Omental fat pad (tissue), 4 donors: ENCODE measurements around the gene SLC24A3. TPM values are rescaled to one million over a fixed set of nuclear protein-coding genes. Genes with fewer than 3 reads are reported as not detected.

Experiments
- ATAC-seq: fragments of 150-250 bp; one replicate; pipeline ENCODE4 v1.9.1; 2016; ENCODE audit warnings: mild to moderate bottlenecking, moderate library complexity; ENCODE audit not compliant: low FRiP score
- DNase-seq: peaks from one replicate; pipeline ENCODE4 v3.0.0-alpha.2; 2019; ENCODE audit warnings: low spot score
- total RNA-seq, 4 donors: library from RNA; depleted of rRNA; stranded (reverse); fragments of >200 nt; gene quantifications; one replicate each; pipeline ENCODE4 v1.1.0, GENCODE V29; 2016
- TF ChIP-seq, protein P1 (sequence below), 3 donors: fragments of 450-650 bp; IDR thresholded peaks; one replicate each; pipeline ENCODE4 v1.5.1; 2016 to 2017; ENCODE audit warnings: antibody characterized with exemption in 3 of 3, mild to moderate bottlenecking in 3 of 3, moderate library complexity in 2 of 3

Gene SLC24A3
- total RNA-seq, 4 donors from 2014 or later: 6.3 to 14.0 (median 9.2) TPM

DNA sequence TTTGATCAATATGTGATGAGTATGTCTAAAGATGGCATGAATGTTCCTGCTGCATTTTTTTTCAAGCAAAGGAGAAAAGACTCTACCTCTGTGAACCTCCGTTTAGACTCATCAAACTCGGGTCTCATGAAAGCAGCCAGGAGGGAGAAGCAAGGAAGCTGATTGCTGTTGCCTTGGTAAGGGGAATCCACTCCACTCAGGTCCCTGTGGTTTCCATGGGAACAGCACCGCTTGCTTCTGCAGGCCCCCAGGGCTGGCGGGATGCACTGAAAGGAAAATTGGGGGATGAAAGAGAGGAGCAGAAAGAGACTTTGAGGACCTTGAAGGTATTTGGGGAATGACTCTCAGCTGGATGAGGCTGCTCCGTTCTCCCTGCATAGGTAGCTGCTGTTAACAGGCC lies 296.0 kb downstream of the SLC24A3 start:
- ATAC-seq (no peak), DNase-seq (no peak)
- TF ChIP-seq, protein P1, sequence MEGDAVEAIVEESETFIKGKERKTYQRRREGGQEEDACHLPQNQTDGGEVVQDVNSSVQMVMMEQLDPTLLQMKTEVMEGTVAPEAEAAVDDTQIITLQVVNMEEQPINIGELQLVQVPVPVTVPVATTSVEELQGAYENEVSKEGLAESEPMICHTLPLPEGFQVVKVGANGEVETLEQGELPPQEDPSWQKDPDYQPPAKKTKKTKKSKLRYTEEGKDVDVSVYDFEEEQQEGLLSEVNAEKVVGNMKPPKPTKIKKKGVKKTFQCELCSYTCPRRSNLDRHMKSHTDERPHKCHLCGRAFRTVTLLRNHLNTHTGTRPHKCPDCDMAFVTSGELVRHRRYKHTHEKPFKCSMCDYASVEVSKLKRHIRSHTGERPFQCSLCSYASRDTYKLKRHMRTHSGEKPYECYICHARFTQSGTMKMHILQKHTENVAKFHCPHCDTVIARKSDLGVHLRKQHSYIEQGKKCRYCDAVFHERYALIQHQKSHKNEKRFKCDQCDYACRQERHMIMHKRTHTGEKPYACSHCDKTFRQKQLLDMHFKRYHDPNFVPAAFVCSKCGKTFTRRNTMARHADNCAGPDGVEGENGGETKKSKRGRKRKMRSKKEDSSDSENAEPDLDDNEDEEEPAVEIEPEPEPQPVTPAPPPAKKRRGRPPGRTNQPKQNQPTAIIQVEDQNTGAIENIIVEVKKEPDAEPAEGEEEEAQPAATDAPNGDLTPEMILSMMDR (IDR thresholded peaks at IDR 0.05): no peak

DNA sequence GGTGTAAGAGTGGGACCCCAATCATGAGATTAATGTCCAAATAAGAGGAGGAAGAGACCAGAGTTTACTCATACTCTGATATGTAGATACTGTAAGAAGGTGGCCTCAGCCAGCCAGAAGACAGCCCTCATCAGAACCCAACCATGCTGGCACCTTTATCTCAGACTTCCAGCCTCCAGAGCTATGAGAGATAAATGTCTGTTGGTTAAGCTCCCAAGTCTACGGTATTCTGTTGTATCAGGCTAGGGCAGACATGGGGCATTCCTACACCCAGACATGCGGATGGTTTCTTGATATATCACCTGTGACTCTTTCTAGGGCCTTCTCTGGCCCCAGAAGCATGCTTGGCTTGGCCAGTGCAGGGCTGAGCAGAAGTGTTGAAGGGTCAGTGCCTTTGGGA lies 298.2 kb downstream of the SLC24A3 start:
- TF ChIP-seq, protein P1 (IDR thresholded peaks at IDR 0.05): no peak
- no peak for DNase-seq
- no peak for ATAC-seq

DNA sequence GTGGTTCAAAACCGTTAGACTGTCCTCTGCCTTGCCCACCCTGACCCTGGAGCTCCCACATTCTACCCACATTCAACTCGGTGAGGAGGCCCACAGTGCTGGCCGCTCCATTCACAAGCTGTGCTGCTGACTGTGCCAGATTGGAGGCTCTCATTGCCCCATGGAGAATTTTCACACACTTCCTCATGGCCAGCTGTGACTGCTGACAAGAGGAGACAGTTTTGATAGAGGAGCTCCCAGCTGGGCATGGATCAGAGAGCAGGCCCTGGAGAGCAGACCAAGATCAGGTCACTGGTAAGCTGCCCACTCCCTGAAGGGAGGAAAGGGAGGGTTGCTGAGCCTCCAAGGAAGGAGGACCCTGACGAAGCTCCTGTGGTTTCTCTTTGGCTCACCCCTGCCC lies 299.5 kb downstream of the SLC24A3 start:
- no peak for DNase-seq
- ATAC-seq: no peak
- TF ChIP-seq, protein P1 (IDR thresholded peaks at IDR 0.05): no peak

DNA sequence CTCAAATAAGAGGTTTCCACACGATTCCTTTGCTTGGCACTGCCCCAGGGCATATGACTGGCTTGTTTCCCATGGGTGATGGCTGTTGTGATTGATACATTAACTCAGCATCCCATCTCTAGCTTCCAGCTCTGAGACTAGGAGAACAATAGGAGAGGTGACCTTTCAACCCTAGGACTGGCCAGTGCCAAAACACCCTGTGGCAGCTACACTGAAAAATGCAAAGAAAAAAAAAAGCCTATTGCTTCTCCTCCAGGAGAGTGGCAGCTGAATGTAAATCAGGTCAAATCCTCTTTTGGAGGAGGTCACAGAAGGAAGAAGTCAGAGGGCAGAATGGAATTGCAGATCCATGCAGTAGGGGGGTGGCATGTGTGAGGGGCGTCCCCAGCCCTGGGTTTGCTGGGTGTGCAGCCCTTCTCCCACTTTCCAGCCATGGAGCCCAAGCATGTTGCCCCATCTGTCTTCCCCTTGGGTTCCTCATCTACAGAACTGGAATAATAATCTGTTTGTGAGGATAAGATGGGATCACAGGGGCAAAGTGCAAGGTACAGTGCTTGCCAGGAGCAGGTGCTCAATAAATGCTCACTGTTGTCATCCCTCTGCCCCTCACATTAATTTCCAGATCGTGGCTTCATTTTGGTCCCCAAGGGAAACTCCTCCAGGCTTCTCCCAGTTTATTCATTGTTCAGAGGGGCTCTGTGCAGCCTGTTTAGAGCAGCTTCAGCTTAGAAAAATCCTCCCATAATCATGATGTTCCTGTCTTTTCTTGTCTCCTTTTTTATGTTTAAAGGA lies 300.6 kb downstream of the SLC24A3 start:
- no peak for ATAC-seq
- DNase-seq: no peak
- TF ChIP-seq, protein P1 (IDR thresholded peaks at IDR 0.05): no peak

DNA sequence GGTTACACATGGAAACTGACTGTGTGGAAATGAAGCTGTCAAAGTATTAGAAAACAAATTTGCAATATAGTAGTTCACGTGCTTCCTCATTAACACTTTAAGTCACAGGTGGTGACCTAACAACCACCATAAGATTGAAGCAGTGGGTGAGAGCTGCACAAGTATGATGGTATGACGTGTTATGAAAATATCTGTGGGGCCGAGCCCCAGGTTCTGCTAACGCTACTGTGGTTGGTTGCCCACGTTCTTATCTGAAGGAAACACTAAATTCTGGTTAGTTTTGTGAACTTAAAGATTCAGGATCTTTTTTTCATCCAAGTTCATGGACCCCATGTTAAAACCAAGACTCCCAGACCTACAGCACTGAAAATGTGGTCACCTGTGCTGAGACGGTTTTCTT lies 302.6 kb downstream of the SLC24A3 start:
- no peak for DNase-seq
- TF ChIP-seq, protein P1 (IDR thresholded peaks at IDR 0.05): no peak
- no peak for ATAC-seq

DNA sequence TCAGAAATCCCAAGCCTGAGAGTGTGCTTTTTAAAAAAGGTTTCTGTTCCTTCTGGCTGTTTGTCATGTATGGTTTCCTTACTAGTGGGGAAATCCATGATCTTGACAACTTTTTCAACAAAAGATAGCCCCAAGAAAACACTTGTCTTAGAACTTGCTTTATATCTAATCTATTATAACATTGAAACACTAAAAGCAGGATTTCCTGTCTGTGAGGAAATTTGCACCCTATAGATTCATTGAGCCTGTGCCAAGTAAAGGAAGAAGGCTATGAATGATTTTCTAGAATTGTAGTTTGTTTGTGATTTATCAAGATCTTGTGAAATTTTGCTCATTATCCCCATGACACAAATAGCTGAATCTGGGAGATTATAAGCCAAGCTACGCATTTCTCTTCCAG lies 307.0 kb downstream of the SLC24A3 start:
- no peak for ATAC-seq
- no peak for DNase-seq
- TF ChIP-seq, protein P1 (IDR thresholded peaks at IDR 0.05): no peak

DNA sequence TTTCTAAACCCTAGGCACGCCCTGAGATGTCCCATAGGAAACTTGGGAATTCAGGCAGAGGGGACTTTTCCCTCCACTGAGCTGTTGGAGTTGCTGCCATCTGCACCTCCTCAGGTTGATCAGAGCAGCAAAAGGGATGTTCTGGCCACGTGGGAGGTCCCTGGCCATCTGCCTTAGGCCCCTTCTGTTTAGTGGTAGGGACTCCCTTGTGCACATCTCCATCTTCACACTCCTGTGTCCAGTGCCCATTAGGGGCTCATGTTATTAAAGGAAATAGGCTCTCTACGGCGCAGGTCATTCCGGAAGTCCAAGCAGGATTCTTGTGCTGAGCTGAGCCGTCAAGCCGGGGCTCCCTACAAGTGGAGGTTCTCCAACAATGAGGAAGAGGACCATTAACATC lies 307.8 kb downstream of the SLC24A3 start:
- TF ChIP-seq, protein P1 (IDR thresholded peaks at IDR 0.05): no peak
- ATAC-seq (no peak), DNase-seq (no peak)
